Smooth muscle cell (in vitro differentiated cells): ENCODE measurements around the gene ACTR5. TPM values are rescaled to one million over a fixed set of nuclear protein-coding genes. Genes with fewer than 3 reads are reported as not detected.

Experiments
- DNase-seq: peaks from one replicate; lab custom pipeline; 2025; ENCODE audit not compliant: unreplicated experiment; lab: John Stamatoyannopoulos, UW
- H2AFZ ChIP-seq: fragments of 200-600 bp; sonication (generic); 2 replicates; pipeline ENCODE4 v1.6.0; 2016; ENCODE audit warnings: antibody characterized with exemption, low read depth, mild to moderate bottlenecking
- H3F3A ChIP-seq: fragments of 200-600 bp; sonication (generic); 2 replicates; pipeline ENCODE4 v1.6.0; 2017; ENCODE audit warnings: antibody characterized with exemption, low read depth
- H3K27ac ChIP-seq: fragments of 200-600 bp; sonication (generic); 2 replicates; pipeline ENCODE4 v1.5.1; 2016; ENCODE audit warnings: low read depth, mild to moderate bottlenecking
- H3K27me3 ChIP-seq: fragments of 200-600 bp; sonication (generic); 2 replicates; pipeline ENCODE4 v1.6.1; 2016; ENCODE audit warnings: low read depth, mild to moderate bottlenecking
- H3K36me3 ChIP-seq: fragments of 200-600 bp; sonication (generic); 2 replicates; pipeline ENCODE4 v1.5.1; 2016; ENCODE audit warnings: low read depth
- H3K4me1 ChIP-seq: fragments of 200-600 bp; sonication (generic); 2 replicates; pipeline ENCODE4 v1.5.1; 2016; ENCODE audit warnings: low read depth
- H3K4me2 ChIP-seq: fragments of 200-600 bp; sonication (generic); 2 replicates; pipeline ENCODE4 v1.6.0; 2016; ENCODE audit warnings: mild to moderate bottlenecking
- H3K4me3 ChIP-seq: fragments of 200-600 bp; sonication (generic); 2 replicates; pipeline ENCODE4 v1.5.1; 2016; ENCODE audit warnings: mild to moderate bottlenecking
- H3K79me2 ChIP-seq: fragments of 200-600 bp; sonication (generic); 2 replicates; pipeline ENCODE4 v1.6.0; 2016; ENCODE audit warnings: low read depth, mild to moderate bottlenecking
- H3K9ac ChIP-seq: fragments of 200-600 bp; sonication (generic); 2 replicates; pipeline ENCODE4 v1.6.0; 2016; ENCODE audit warnings: low read depth
- H3K9me3 ChIP-seq: fragments of 200-600 bp; sonication (generic); replicated peaks from 2 replicates; pipeline ENCODE4 v1.5.1; 2016; ENCODE audit warnings: low read depth
- H4K20me1 ChIP-seq: fragments of 200-600 bp; sonication (generic); 2 replicates; pipeline ENCODE4 v1.6.0; 2016; ENCODE audit warnings: low read depth
- CTCF ChIP-seq: fragments of 200-600 bp; sonication (generic); IDR thresholded peaks from 2 replicates; pipeline ENCODE4 v1.5.1; 2017; ENCODE audit warnings: borderline replicate concordance, mild to moderate bottlenecking, antibody characterized with exemption; ENCODE audit not compliant: insufficient read depth, poor library complexity, severe bottlenecking
- WGBS: methylation state at CpG from one replicate; pipeline ENCODE4 v1.1.7; 2016; ENCODE audit warnings: low lambda C conversion rate; 5-methylcytosine and 5-hydroxymethylcytosine counted together
- polyA plus RNA-seq: library from polyadenylated mRNA; unstranded; fragments of >200 nt; fragmentation: Nextera tagmentation; extraction: Ambion mirVana; gene quantifications from 2 replicates; pipeline ENCODE4 v1.2.1, GENCODE V29; 2016
- total RNA-seq: library from RNA; depleted of rRNA; stranded (reverse); fragments of >200 nt; gene quantifications from 2 replicates; pipeline ENCODE4 v1.2.3, GENCODE V29; 2014

The ACTR5 gene
- total and polyA plus RNA-seq, 2 experiments from 2014 or later = 6.9 to 9.8 TPM

DNA sequence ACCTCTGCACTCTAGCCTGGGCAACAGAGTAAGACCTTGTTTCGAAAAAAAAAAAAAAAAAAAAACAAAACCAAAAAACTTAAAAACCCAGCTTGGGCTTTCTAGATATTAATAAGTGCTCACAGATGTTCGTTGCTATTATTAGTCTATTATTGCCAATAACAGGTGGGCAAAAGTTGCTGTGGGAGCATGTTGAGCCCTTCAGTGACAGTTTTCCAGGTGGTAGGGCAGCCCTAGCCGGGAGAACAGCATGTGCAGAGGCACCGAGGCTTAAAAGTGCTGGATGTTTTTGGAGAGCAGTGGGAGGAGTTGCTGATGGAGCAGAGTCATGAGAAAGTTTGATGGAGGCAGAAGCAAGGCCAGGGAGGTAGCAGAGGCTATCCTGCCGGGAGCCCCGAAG is 61.7 kb downstream of the ACTR5 start:
- no peak for TF ChIP-seq CTCF
- no peak overlapping the region for H3K27ac ChIP-seq
- no peak for DNase-seq
- H3K36me3 ChIP-seq = no peaks in the 10 kb centered on the region
- no peak overlapping the region for H2AFZ ChIP-seq
- H3F3A ChIP-seq = no peaks in the 10 kb centered on the region
- 71% methylated on average over 6 of the region's 6 CpGs for WGBS
- no peaks in the 10 kb centered on the region for H3K9me3 ChIP-seq
- H3K4me3 ChIP-seq = no peak overlapping the region
- H3K79me2 ChIP-seq = no peaks in the 10 kb centered on the region
- H3K4me2 ChIP-seq = no peak overlapping the region
- peaks cover 84% of the 10 kb centered on the region for H3K27me3 ChIP-seq
- H3K4me1 ChIP-seq = peaks cover 7% of the 10 kb centered on the region
- H3K9ac ChIP-seq = no peak overlapping the region
- no peaks in the 10 kb centered on the region for H4K20me1 ChIP-seq

- peaks cover 82% of the 10 kb centered on the region for H3K27me3 ChIP-seq
- no peaks in the 10 kb centered on the region for H3K9me3 ChIP-seq
- H3K27ac ChIP-seq = no peak overlapping the region
- peaks cover 7% of the 10 kb centered on the region for H3K4me1 ChIP-seq
- no peaks in the 10 kb centered on the region for H4K20me1 ChIP-seq
- H3K4me3 ChIP-seq = no peak overlapping the region
- H3K9ac ChIP-seq = no peak overlapping the region
- no peak overlapping the region for H2AFZ ChIP-seq
- no peaks in the 10 kb centered on the region for H3F3A ChIP-seq
- H3K79me2 ChIP-seq = no peaks in the 10 kb centered on the region
- WGBS = 84% methylated on average over 4 of the region's 4 CpGs
- TF ChIP-seq CTCF = no peak
- DNase-seq = no peak
- H3K4me2 ChIP-seq = no peak overlapping the region
- H3K36me3 ChIP-seq = no peaks in the 10 kb centered on the region
Measured at GRCh38 chr20:38810926-38811630, 62.8 kb downstream of the ACTR5 start.

DNA sequence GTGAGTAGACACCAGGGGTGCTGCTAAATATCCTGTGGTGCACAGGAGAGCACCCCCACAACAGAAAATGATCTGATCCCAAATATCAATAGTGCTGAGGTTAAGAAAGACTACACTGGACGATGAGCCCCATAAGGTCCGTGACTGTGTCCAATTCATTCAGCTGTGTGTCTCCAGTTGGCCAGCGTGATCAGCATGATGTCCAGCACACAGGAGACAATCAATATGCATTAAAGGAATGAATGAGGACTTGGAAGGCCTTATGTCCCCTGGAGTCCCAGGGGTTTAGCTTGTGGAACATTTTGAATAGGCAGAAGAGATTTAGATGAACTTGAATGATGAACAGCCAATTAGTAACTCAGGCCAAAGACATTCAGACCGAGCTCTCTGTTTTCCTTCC is 63.5 kb downstream of the ACTR5 start:
- no peak overlapping the region for H3K9ac ChIP-seq
- no peaks in the 10 kb centered on the region for H3K79me2 ChIP-seq
- H3K36me3 ChIP-seq = no peaks in the 10 kb centered on the region
- peaks cover 7% of the 10 kb centered on the region for H3K4me1 ChIP-seq
- no peaks in the 10 kb centered on the region for H4K20me1 ChIP-seq
- 95% methylated on average over 4 of the region's 4 CpGs for WGBS
- H3K4me2 ChIP-seq = no peak overlapping the region
- no peak for DNase-seq
- H3K9me3 ChIP-seq = no peaks in the 10 kb centered on the region
- peaks cover 76% of the 10 kb centered on the region for H3K27me3 ChIP-seq
- H3K27ac ChIP-seq = no peak overlapping the region
- no peak overlapping the region for H3K4me3 ChIP-seq
- no peaks in the 10 kb centered on the region for H3F3A ChIP-seq
- TF ChIP-seq CTCF = no peak
- no peak overlapping the region for H2AFZ ChIP-seq

DNA sequence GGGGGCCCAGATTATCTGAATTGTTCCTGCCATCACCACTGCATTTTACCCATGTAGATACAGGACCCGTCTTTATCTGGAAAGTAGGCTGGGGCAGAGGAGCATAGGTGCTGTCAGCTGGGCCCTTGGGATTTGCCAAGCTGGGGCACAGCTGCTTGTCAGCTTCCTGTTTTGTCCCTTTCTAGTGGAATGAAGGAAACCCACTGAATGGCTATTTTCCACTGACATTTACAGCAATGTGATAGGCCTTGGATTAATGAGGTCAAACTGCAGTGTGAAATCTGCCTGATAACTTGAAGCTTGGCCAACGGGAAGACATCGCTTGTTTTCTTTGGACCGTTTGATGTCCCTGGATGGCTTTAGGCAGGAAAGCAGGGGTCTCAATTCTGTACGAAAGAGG is 63.9 kb downstream of the ACTR5 start:
- Histone ChIP-seq H3K4me1 (peaks cover 3% of the 10 kb centered on the region), H3K27ac (no peak overlapping the region), H3K79me2 (no peaks in the 10 kb centered on the region), H3F3A (no peaks in the 10 kb centered on the region), H2AFZ (no peak overlapping the region), H3K9ac (no peak overlapping the region), H3K36me3 (no peaks in the 10 kb centered on the region), H3K27me3 (peaks cover 72% of the 10 kb centered on the region), H3K4me3 (no peak overlapping the region), H3K9me3 (no peaks in the 10 kb centered on the region), H3K4me2 (no peak overlapping the region), H4K20me1 (no peaks in the 10 kb centered on the region)
- no peak for TF ChIP-seq CTCF
- WGBS = 83% methylated on average over 5 of the region's 5 CpGs
- no peak for DNase-seq
